HUES6 (cell line): Measurements from ENCODE around the gene XAGE1A.
"Not testable (repeated sequence)": the region's sequence is repeated elsewhere in the genome, so short reads cannot be mapped to it uniquely, and the experiment has no call there.

Source experiments
- H3K27ac ChIP-seq: 2 replicates; pipeline ENCODE4 v1.7.0; 2013; ENCODE audit warnings: low read depth, mild to moderate bottlenecking, low read length, inconsistent platforms
- H3K27me3 ChIP-seq: 2 replicates; pipeline ENCODE4 v1.6.1; 2013; ENCODE audit warnings: low read length; ENCODE audit not compliant: control insufficient read depth, insufficient read depth
- H3K36me3 ChIP-seq: 2 replicates; pipeline ENCODE4 v1.6.1; 2013; ENCODE audit warnings: low read length; ENCODE audit not compliant: control insufficient read depth, insufficient read depth
- H3K4me1 ChIP-seq: 2 replicates; pipeline ENCODE4 v1.6.1; 2013; ENCODE audit warnings: low read length; ENCODE audit not compliant: control insufficient read depth, insufficient read depth
- H3K4me3 ChIP-seq: 2 replicates; pipeline ENCODE4 v1.5.1; 2013; ENCODE audit warnings: low read depth, low read length
- H3K9ac ChIP-seq: one replicate; pipeline ENCODE4 v1.6.1; 2013; ENCODE audit warnings: mild to moderate bottlenecking, low read length
- H3K9me3 ChIP-seq: 2 replicates; pipeline ENCODE4 v1.6.1; 2013; ENCODE audit warnings: low read depth, low read length; ENCODE audit not compliant: control insufficient read depth, insufficient read depth

XAGE1A gene

GRCh38 chrX:52495545-52496418 is at the start of gene XAGE1A:
XAGE1A (plus strand) TSS chrX:52495808; CDS start chrX:52497362, 1,554 bp downstream.
- H3K36me3 ChIP-seq, H3K27ac ChIP-seq, H3K4me1 ChIP-seq, H3K9me3 ChIP-seq, H3K27me3 ChIP-seq, H3K9ac ChIP-seq, H3K4me3 ChIP-seq: not testable (repeated sequence)

- H3K9ac ChIP-seq, H3K27ac ChIP-seq, H3K36me3 ChIP-seq, H3K9me3 ChIP-seq, H3K4me1 ChIP-seq, H3K27me3 ChIP-seq, H3K4me3 ChIP-seq: not testable (repeated sequence)
Measured at GRCh38 chrX:52452031-52452430, 43.6 kb upstream of the XAGE1A start.

- H3K27me3 ChIP-seq, H3K36me3 ChIP-seq, H3K9ac ChIP-seq, H3K4me3 ChIP-seq, H3K9me3 ChIP-seq, H3K27ac ChIP-seq, H3K4me1 ChIP-seq: not testable (repeated sequence)
Measured at GRCh38 chrX:52471301-52471700, 24.3 kb upstream of the XAGE1A start.

GRCh38 chrX:52496419-52496772 is 788 bp downstream of the XAGE1A start:
- H3K4me3 ChIP-seq, H3K9me3 ChIP-seq, H3K36me3 ChIP-seq, H3K27me3 ChIP-seq, H3K27ac ChIP-seq, H3K4me1 ChIP-seq, H3K9ac ChIP-seq: not testable (repeated sequence)

- not testable (repeated sequence) for H3K36me3 ChIP-seq, H3K9me3 ChIP-seq, H3K4me3 ChIP-seq, H3K27ac ChIP-seq, H3K4me1 ChIP-seq, H3K27me3 ChIP-seq, H3K9ac ChIP-seq
Measured at GRCh38 chrX:52501362-52501761, 5.8 kb downstream of the XAGE1A start.

- H3K9me3 ChIP-seq: peaks cover 6% of the 10 kb centered on the region; the same call in 1 of the 2 replicates
- no peaks in the 10 kb centered on the region for H3K4me1 ChIP-seq
- H3K27me3 ChIP-seq: no peaks in the 10 kb centered on the region; the same call in 1 of the 2 replicates
- no peak overlapping the region for H3K9ac ChIP-seq
- H3K36me3 ChIP-seq: no peaks in the 10 kb centered on the region
- H3K27ac ChIP-seq: no peak overlapping the region
- no peak overlapping the region for H3K4me3 ChIP-seq
Measured at GRCh38 chrX:52504551-52504950, 8.9 kb downstream of the XAGE1A start.

- H3K4me3 ChIP-seq: no peak overlapping the region
- H3K27ac ChIP-seq: no peak overlapping the region
- no peaks in the 10 kb centered on the region for H3K36me3 ChIP-seq
- no peaks in the 10 kb centered on the region for H3K4me1 ChIP-seq
- peaks cover 6% of the 10 kb centered on the region; the same call in 1 of the 2 replicates for H3K9me3 ChIP-seq
- H3K9ac ChIP-seq: no peak overlapping the region
- no peaks in the 10 kb centered on the region; the same call in 1 of the 2 replicates for H3K27me3 ChIP-seq
Measured at GRCh38 chrX:52507331-52507730, 11.7 kb downstream of the XAGE1A start.

GRCh38 chrX:52509916-52510315 is 14.3 kb downstream of the XAGE1A start:
- Histone ChIP-seq H3K9me3 (peaks cover 6% of the 10 kb centered on the region; the same call in 1 of the 2 replicates), H3K27me3 (no peaks in the 10 kb centered on the region; the same call in 1 of the 2 replicates), H3K4me3 (no peak overlapping the region), H3K9ac (no peak overlapping the region), H3K4me1 (no peaks in the 10 kb centered on the region), H3K36me3 (no peaks in the 10 kb centered on the region), H3K27ac (no peak overlapping the region)

- not testable (repeated sequence) for H3K27me3 ChIP-seq, H3K9ac ChIP-seq, H3K27ac ChIP-seq, H3K4me3 ChIP-seq, H3K36me3 ChIP-seq, H3K9me3 ChIP-seq, H3K4me1 ChIP-seq
Measured at GRCh38 chrX:52511126-52511525, 15.5 kb downstream of the XAGE1A start.

- H3K9me3 ChIP-seq, H3K27ac ChIP-seq, H3K36me3 ChIP-seq, H3K4me3 ChIP-seq, H3K4me1 ChIP-seq, H3K27me3 ChIP-seq, H3K9ac ChIP-seq: not testable (repeated sequence)
Measured at GRCh38 chrX:52516110-52516986, 20.7 kb downstream of the XAGE1A start.

GRCh38 chrX:52516987-52517325 is 21.3 kb downstream of the XAGE1A start, which contains the start of gene XAGE1B:
XAGE1B (minus strand) TSS chrX:52517063; CDS start chrX:52515527, 1,536 bp downstream.
- not testable (repeated sequence) for H3K4me1 ChIP-seq, H3K27ac ChIP-seq, H3K36me3 ChIP-seq, H3K9me3 ChIP-seq, H3K4me3 ChIP-seq, H3K27me3 ChIP-seq, H3K9ac ChIP-seq
